Keratinocyte (primary cell): ENCODE results near the gene SERPINA4. TPM values are rescaled to one million over a fixed set of nuclear protein-coding genes. Genes with fewer than 3 reads are reported as not detected.

Experiments
- DNase-seq: peaks from one replicate; pipeline ENCODE4 v3.0.0-alpha.2; 2011; ENCODE audit warnings: low read depth, missing footprints, low spot score
- FAIRE-seq: peaks from 2 replicates; lab custom pipeline; 2011; peaks lifted over from hg19 to GRCh38; lab: Jason Lieb, UNC
- H2AFZ ChIP-seq: 2 replicates; pipeline ENCODE4 v1.6.0; 2012; ENCODE audit warnings: low read length, control low read depth, inconsistent platforms; ENCODE audit not compliant: control insufficient read depth
- H3K27ac ChIP-seq: 2 replicates; pipeline ENCODE4 v1.5.1; 2011; ENCODE audit warnings: low read length; ENCODE audit not compliant: control insufficient read depth, insufficient read depth
- H3K27me3 ChIP-seq: 3 replicates; pipeline ENCODE4 v1.6.0; 2011; ENCODE audit warnings: low read length; ENCODE audit not compliant: control insufficient read depth, insufficient read depth; ENCODE audit errors: extremely low read depth
- H3K36me3 ChIP-seq, 2 experiments: 2 replicates in 1 of 2; 3 replicates in 1 of 2; pipeline ENCODE4 v1.5.1; 2011; ENCODE audit warnings: low read length in 2 of 2, mild to moderate bottlenecking in 1 of 2; ENCODE audit not compliant: control insufficient read depth in 2 of 2, insufficient read depth in 2 of 2; ENCODE audit errors: extremely low read depth in 1 of 2
- H3K4me1 ChIP-seq: 3 replicates; pipeline ENCODE4 v1.5.1; 2011; ENCODE audit warnings: low read length; ENCODE audit not compliant: control insufficient read depth, insufficient read depth; ENCODE audit errors: extremely low read depth
- H3K4me2 ChIP-seq: 3 replicates; pipeline ENCODE4 v1.6.0; 2011; ENCODE audit warnings: low read depth, low read length; ENCODE audit not compliant: control insufficient read depth, insufficient read depth; ENCODE audit errors: extremely low read depth
- H3K4me3 ChIP-seq, 3 experiments: fragments of 200-600 bp in 1 of 3; sonication (generic) in 1 of 3; 2 replicates in 2 of 3; 3 replicates in 1 of 3; pipeline ENCODE4 v1.5.1; 2011 to 2016; ENCODE audit warnings: low read length in 3 of 3, mild to moderate bottlenecking in 3 of 3, control low read depth in 2 of 3, inconsistent platforms in 1 of 3, low read depth in 1 of 3, mixed read lengths in 1 of 3, mixed run types in 1 of 3, moderate library complexity in 1 of 3; ENCODE audit not compliant: control insufficient read depth in 2 of 3, insufficient read depth in 2 of 3; ENCODE audit errors: extremely low read depth in 1 of 3
- H3K79me2 ChIP-seq: 2 replicates; pipeline ENCODE4 v1.6.0; 2012; ENCODE audit warnings: low read length; ENCODE audit not compliant: control insufficient read depth, insufficient read depth
- H3K9ac ChIP-seq: 3 replicates; pipeline ENCODE4 v1.6.0; 2011; ENCODE audit warnings: low read length; ENCODE audit not compliant: control insufficient read depth, insufficient read depth; ENCODE audit errors: extremely low read depth
- H3K9me1 ChIP-seq: 3 replicates; pipeline ENCODE4 v1.6.0; 2011; ENCODE audit warnings: low read length; ENCODE audit not compliant: control insufficient read depth, insufficient read depth; ENCODE audit errors: extremely low read depth
- H3K9me3 ChIP-seq: 2 replicates; pipeline ENCODE4 v1.5.1; 2012; ENCODE audit warnings: low read depth, low read length; ENCODE audit not compliant: control insufficient read depth
- H4K20me1 ChIP-seq: 3 replicates; pipeline ENCODE4 v1.6.0; 2011; ENCODE audit warnings: low read length; ENCODE audit not compliant: control insufficient read depth, insufficient read depth; ENCODE audit errors: extremely low read depth
- CTCF ChIP-seq, 3 experiments: IDR thresholded peaks in 1 of 3; conservative IDR thresholded peaks in 1 of 3; optimal IDR thresholded peaks in 1 of 3; 2 replicates in 2 of 3; 3 replicates in 1 of 3; pipeline versions ENCODE3 to v1.5.1; 2011; ENCODE audit warnings: low read length in 3 of 3, mild to moderate bottlenecking in 3 of 3, moderate library complexity in 2 of 3, control low read depth in 1 of 3, inconsistent platforms in 1 of 3; ENCODE audit not compliant: insufficient read depth in 2 of 3; ENCODE audit errors: extremely low read depth in 1 of 3
- EZH2 ChIP-seq: IDR thresholded peaks from one replicate; pipeline ENCODE4 v1.6.1; 2012; ENCODE audit warnings: inconsistent platforms, mild to moderate bottlenecking, low read length, moderate library complexity
- dilution Hi-C: fragments of 300-500 bp; cut with MboI; formaldehyde crosslinking; loops from one replicate; pipeline ENCODE4 v1.7.0; 2020; ENCODE audit warnings: low sequenced_read_pairs; ENCODE audit not compliant: extremely low pct_ligation_motif_present
- polyA plus RNA-seq, 5 experiments: library from polyadenylated mRNA; depleted of rRNA in 3 of 5; stranded (reverse) in 3 of 5; stranded (forward) in 1 of 5; unstranded in 1 of 5; fragments of >200 nt; gene quantifications; 1 replicate in 1 of 5; 2 replicates in 3 of 5; 3 replicates in 1 of 5; pipeline versions ENCODE4 v1.2.1 to v1.2.3, GENCODE V29; 2011 to 2012; ENCODE audit warnings: missing spikeins in 2 of 5, low read depth in 1 of 5, low replicate concordance in 1 of 5

SERPINA4 gene
- polyA plus RNA-seq, 1 donor (not counting 4 experiments of a cell fraction or from before 2014, with no cell fraction given): not detected

DNA sequence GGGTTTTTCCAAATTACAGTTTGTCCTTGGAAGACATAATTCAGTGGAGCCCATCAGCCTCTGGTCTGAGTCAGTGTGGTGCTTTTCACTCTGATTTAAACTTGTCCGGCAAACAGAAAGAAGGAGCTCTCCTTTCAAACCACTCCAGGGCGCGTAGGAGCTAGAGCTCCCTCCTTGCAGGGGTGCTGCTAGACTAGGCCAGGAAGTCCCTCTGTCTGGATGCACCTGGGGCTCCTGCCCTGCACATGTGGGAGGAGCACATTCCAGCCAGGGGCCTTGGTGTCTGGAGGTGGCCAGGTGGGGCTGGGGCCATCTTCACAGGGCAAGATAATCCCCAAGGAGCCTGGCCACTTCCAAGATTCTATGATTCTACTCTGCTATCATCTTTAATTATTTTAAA lies 54.0 kb downstream of the SERPINA4 start:
- no peak for DNase-seq
- Histone ChIP-seq H3K27me3 (no peaks in the 10 kb centered on the region), H3K9ac (no peak overlapping the region), H3K4me1 (peaks cover 3% of the 10 kb centered on the region), H3K79me2 (no peaks in the 10 kb centered on the region), H4K20me1 (no peaks in the 10 kb centered on the region), H2AFZ (no peak overlapping the region), H3K27ac (no peak overlapping the region), H3K4me3 (no peak overlapping the region), H3K9me1 (no peaks in the 10 kb centered on the region), H3K4me2 (no peak overlapping the region), H3K36me3 (no peaks in the 10 kb centered on the region), H3K9me3 (peaks cover 3% of the 10 kb centered on the region)
- no peak for FAIRE-seq
- dilution Hi-C loops: no loop called here
- TF ChIP-seq CTCF (optimal IDR thresholded peaks at IDR 0.05 in 1 of 3, IDR thresholded peaks at IDR 0.05 in 1 of 3, conservative IDR thresholded peaks at IDR 0.05 in 1 of 3; ENCODE audit: extremely low read depth in 1 of 3, insufficient read depth in 2 of 3, low read length in 3 of 3): no peak
- no peak for TF ChIP-seq EZH2

GRCh38 chr14:94615823-94616570 lies 54.8 kb downstream of the SERPINA4 start:
- H3K4me1 ChIP-seq: peaks cover 3% of the 10 kb centered on the region
- no peak overlapping the region for H3K9ac ChIP-seq
- no peaks in the 10 kb centered on the region for H4K20me1 ChIP-seq
- TF ChIP-seq CTCF (optimal IDR thresholded peaks at IDR 0.05 in 1 of 3, IDR thresholded peaks at IDR 0.05 in 1 of 3, conservative IDR thresholded peaks at IDR 0.05 in 1 of 3; ENCODE audit: extremely low read depth in 1 of 3, insufficient read depth in 2 of 3, low read length in 3 of 3) (no peak), EZH2 (no peak)
- no peak overlapping the region for H3K4me3 ChIP-seq
- no peak overlapping the region for H3K4me2 ChIP-seq
- no peak for DNase-seq
- H2AFZ ChIP-seq: no peak overlapping the region
- H3K9me1 ChIP-seq: no peaks in the 10 kb centered on the region
- H3K9me3 ChIP-seq: peaks cover 3% of the 10 kb centered on the region
- H3K36me3 ChIP-seq: no peaks in the 10 kb centered on the region
- dilution Hi-C loops: no loop called here
- no peaks in the 10 kb centered on the region for H3K79me2 ChIP-seq
- no peaks in the 10 kb centered on the region for H3K27me3 ChIP-seq
- no peak for FAIRE-seq
- H3K27ac ChIP-seq: no peak overlapping the region
